Hematopoietic multipotent progenitor cell (in vitro differentiated cells): ENCODE data around the gene SGSM2. TPM values are rescaled to one million over a fixed set of nuclear protein-coding genes. Genes with fewer than 3 reads are reported as not detected.

Experiments
- DNase-seq, 3 donors: peaks; one replicate each; pipeline ENCODE4 v3.0.0-alpha.2; 2011 to 2015; ENCODE audit warnings: low read depth in 2 of 3, low spot score in 2 of 3
- total RNA-seq: library from RNA; depleted of rRNA; stranded (reverse); fragments of >200 nt; gene quantifications from one replicate; pipeline ENCODE4 v1.2.3, GENCODE V29; 2012

SGSM2 gene
- total RNA-seq, 1 donor, result 72.2 TPM

DNA sequence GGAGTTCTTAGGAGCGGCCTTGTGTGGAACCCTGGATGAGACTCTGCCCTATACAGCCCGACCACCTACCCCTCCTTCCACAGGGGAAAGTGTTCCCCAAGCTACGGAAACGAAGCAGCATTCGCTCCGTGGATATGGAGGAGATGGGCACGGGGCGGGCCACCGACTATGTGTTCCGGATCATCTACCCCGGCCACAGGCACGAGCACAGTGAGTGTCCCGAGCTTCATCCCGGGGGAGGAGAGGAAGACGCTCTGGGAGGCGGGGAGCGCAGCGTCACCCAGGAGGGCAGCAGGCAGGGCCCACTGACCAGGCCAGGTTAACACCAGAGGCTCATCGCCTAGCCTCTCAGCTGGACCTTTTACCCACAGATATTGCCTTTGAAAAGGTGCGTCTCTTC lies 27.8 kb downstream of the SGSM2 start:
- no peak for DNase-seq

DNA sequence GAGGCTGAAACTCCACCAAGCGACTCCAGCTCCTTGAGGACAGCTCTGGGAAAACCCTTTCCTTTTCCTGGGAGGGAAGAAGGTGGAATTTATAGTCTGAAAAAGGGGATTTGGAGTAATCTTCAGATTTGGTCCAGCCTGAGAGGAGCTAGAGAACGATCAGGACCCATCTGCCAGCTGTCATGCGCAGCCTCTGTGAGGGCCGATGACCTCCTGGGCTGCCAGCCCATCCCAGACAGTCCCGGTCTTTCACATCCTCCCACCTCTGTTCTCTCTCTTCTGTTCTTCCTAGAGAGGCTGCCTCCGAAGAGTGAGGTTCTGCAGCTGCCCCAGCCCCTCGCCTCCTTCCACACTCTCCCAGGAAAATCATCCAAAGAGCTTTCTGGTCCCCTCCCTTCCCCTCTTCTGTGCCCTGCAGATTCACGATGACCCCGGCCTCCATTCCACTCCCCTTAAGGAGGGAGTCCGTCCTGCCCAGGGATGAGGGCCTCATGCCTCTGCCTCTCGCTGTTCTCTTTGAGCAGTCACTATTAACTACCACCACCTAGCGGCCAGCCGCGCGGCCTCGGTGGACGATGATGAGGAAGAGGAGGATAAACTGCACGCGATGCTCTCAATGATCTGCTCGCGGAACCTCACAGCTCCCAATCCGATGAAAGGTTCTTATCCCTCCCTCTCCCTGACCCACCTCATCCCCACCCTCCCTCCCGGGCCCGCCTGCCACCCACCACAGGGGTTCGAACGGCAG lies 29.6 kb downstream of the SGSM2 start:
- DNase-seq, result no peak

DNA sequence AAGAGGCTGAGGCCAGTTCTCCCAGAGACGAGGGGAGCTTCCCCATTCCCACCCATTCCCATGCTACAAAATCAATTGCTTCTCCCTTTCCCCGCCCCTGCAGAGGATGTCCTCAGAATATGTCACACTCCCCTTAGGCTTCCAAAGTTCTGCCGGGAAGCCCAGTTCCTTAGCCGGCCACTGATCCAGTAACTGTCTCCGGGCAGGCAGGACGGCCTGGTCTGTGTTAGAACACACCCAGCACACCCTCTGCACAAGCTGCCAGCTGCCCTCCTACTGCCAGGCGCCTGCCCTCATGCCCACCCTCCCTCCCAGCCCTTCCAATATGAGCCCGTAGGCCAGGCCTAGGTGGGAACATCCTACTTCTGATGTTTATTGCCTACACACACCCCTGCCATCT lies 31.1 kb downstream of the SGSM2 start:
- no peak for DNase-seq

DNA sequence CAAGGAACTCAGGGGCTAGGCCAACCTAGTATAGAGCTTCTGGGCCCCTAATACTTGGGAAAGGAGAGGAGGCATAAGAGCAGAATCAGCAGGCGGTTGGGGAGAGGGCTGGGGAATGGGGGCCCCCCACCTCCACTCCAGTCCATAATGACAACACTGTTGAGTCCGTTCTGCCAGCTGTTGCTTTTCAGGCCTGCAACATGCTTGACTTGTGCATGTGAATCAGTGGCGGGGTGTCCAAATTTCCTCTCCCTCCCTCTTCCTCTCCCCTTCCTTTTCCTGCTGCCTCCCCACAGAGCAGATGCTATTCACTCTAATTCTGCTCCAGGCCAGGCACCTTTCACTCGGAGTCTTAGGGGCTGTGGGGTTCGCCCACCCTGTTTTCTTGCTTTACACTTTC lies 31.7 kb downstream of the SGSM2 start:
- no peak for DNase-seq

DNA sequence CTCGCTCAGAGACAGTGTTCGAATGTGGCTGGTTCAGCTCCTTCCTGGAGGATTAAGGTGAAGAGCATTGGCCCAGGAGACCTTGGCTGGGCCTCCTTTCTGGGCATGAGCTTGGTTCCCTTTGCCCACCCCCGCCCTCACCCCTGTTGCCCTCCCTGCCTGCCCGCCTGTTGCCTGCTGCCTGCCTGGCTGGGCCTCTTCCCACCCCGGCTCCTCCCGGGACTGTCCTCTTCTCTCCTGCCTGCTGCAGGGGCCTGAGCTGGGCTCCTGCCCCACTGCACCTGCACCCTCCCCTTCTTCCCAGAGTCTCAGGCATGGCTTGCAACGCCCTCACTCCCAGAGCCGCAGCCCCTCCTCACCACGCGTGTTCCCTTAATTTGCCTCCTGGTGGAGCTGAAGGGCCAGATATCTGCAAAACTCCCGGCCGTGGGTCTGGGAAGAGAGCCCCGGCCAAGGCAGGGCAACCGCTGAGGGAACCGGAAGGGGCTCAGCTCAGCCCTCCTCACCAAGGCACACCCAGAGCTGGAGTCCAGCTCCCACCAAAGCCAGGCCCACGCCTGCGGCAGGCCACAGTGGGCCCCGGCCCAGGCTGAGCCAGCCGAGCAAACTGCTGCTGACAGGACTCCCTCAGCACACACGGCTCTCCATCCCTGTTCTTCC lies 32.4 kb downstream of the SGSM2 start:
- no peak for DNase-seq

DNA sequence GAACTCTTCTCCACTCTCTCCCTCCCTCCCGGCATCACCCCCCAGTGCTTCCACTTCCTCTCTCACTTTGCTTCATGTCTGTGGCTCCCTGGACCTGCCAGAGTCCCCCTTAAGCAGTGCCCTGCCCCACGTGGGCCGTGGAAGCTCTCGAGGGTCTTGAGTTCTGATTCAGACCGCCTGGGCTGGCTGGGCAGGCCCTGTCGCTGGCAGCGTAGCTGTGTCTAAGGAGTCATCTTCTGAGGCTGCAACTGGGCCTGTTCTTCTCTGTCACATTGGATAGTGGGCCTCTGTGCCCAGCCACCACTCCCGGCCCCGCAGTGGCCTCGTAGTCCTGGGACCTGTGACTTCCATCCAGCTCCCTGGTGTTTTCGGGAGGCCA lies 32.9 kb downstream of the SGSM2 start:
- no peak for DNase-seq

DNA sequence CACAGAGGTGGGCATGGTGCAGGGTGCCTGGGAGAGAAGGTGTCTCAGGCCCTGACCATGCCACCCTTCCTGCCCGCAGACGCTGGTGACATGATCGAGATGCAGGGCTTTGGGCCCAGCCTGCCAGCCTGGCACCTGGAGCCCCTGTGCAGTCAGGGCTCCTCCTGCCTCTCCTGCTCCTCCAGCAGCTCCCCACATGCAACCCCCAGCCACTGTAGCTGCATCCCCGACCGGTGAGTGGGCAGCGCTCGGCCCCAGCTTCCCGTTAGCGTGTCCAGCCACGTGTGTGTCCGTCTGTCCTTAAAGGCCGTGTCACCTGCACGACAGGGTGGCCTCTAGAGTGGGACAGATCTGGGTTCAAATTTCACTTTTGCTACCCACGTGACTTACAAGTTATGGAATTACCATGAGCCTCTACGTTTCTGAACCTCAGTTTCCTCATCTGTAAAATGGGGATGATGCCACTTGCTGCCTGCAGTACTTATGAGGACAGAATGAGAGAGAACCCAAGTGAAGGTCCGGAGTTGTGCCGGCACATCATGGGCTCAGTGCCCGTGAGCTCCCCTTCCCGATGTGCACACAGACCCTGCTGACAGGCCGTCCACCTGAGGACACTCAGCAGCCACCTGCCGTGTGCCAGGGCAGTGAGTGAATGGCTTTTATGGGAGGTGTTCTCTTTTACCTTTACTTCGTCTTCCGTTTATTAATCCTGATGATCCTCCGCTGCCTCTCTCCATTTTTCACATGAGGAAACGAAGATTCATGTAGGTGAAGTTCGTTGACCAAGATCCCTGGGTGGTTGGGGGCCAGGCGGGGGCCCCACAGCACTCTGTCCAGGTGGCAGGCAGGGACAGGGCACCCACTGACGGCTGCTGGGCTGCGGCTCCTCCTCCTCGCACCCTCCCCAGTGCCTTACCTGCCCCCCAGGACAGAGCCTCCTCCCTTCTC lies 34.2 kb downstream of the SGSM2 start:
- no peak for DNase-seq

DNA sequence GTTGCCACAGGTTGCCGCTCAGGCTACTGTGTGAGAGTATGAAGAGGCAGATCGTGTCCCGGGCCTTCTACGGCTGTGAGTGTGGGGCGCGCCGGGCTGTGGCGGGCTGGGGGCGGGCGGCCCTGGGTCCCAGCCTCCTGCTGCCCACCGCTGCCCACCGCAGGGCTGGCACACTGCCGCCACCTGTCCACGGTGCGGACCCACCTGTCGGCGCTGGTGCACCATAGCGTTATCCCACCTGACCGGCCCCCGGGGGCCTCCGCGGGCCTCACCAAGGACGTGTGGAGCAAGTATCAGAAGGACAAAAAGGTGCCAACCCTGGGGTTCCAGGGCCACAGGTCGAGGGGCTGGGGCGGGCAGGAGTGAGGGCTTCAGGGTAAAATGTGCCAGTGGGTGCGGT lies 34.9 kb downstream of the SGSM2 start:
- no peak for DNase-seq

DNA sequence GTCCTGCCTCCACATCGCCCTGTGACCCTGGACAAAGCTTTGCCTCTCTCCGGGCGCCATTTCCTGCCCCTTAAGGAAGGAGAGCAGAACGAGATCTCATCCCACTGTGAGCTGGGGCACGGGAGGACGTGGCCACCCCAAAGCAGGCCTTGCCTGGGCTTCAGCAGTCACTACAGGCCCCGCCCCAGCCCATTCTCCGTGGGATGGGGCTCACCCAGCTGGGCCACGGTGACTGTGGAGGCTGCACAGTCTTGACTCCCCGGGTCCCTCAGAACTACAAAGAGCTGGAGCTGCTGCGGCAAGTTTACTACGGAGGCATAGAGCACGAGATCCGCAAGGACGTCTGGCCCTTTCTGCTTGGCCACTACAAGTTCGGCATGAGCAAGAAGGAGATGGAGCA lies 35.4 kb downstream of the SGSM2 start:
- no peak for DNase-seq

DNA sequence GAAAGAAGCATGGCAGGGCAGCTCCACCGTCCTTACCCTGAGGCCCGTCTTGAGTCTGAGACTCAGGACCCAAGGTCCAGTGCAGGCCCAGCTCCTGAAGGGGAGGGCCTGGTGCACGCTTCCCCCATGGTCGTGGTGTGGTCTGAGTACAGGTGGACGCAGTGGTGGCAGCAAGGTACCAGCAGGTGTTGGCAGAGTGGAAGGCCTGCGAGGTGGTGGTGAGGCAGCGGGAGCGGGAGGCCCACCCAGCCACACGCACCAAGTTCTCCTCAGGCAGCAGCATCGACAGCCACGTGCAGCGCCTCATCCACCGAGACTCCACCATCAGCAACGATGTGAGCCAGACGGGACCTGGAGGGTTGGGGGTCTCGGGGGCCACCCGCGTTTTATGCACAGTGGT lies 35.9 kb downstream of the SGSM2 start:
- no peak for DNase-seq

DNA sequence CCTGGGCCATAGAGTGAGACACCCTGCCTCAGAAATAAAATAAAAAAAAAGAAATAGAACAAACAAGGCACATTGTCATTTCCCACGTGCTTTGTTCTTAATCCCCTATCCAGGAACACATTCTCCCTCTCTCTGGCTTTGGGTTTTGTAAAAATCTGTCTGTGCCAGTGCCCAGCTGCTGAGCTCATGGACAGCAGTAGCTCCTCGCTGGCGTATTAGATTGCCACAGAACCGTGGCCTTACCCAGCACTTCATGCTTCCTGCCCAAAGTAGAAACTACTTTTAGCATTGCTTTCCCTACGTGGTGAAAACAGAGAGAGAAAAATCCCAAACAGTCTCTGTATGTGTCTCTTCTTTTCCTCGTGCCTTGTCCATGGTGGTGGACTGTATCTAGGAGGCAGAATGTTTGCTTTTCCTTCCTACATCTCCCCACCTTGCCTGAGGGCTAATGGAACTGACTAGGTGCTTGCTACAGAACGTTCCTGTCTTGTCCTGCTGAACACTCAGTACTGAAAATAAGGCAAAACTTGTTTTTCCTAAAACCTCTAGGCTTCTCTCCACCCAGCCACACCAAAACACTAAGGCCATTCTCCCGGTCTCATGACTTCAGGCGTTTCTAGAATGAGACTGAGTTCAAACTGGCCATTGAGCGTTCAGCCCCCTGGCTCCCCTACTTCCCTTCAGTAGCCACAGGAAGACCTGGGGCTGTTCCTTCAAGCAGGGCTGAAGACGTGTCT lies 37.4 kb downstream of the SGSM2 start:
- DNase-seq, result no peak

DNA sequence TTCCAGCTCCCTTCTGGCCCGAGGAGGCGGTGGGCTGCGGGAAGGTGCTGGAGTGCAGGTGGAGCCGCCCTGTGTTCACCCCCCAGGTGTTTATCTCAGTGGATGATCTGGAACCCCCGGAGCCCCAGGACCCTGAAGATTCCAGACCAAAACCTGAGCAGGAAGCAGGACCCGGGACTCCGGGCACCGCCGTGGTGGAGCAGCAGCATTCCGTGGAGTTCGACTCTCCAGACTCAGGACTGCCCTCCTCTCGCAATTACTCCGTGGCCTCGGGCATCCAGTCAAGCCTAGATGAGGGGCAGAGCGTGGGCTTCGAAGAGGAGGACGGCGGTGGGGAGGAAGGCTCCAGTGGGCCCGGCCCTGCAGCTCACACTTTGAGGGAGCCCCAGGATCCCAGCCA lies 38.1 kb downstream of the SGSM2 start:
- DNase-seq, result no peak

DNA sequence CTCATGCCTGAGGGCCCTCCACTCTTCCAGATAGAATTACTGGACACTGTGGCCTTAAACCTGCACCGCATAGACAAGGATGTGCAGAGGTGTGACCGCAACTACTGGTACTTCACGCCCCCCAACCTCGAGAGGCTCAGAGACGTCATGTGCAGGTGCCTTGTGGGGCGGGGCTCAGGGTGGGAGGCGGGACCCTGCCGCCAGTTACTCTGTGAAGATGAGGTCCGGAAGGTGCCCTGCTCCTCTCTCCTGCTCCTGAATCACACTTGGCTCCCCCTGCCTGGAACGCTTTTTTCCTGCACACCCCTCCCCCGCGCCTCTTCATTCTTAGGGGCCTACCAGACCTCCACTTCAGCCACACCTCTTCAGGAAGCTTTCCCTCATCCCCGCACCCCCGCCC lies 38.8 kb downstream of the SGSM2 start:
- no peak for DNase-seq

DNA sequence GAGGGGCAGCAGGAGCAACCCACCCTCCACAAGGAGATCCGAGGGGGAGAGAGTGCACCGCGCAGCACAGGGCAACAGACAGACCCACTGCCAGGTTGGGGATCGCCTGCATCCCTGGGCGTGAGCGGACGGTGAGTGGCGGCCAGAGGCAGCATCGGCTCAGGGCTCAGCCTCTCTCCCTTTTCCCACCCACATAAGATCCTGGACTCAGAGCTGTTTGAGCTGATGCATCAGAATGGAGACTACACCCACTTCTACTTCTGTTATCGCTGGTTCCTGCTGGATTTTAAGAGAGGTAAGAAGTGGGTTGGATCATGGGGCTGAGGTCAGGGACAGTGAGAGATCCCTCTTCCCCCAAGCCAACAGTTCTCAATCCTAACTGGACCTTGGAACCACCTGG lies 40.4 kb downstream of the SGSM2 start:
- no peak for DNase-seq

DNA sequence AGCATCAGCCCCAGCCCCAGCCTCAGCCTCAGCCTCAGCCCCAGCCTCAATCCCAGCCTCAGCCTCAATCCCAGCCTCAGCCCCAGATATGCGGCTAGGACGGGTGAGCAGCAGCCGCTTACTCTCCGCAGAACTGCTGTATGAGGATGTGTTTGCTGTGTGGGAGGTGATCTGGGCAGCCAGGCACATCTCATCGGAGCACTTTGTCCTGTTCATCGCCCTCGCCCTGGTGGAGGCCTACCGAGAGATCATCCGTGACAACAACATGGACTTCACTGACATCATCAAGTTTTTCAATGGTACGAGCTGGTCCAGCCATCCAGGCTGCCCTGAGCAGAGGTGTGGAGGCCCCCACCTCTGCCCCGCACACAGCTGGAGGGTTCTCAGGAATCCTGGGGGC lies 41.6 kb downstream of the SGSM2 start:
- no peak for DNase-seq

DNA sequence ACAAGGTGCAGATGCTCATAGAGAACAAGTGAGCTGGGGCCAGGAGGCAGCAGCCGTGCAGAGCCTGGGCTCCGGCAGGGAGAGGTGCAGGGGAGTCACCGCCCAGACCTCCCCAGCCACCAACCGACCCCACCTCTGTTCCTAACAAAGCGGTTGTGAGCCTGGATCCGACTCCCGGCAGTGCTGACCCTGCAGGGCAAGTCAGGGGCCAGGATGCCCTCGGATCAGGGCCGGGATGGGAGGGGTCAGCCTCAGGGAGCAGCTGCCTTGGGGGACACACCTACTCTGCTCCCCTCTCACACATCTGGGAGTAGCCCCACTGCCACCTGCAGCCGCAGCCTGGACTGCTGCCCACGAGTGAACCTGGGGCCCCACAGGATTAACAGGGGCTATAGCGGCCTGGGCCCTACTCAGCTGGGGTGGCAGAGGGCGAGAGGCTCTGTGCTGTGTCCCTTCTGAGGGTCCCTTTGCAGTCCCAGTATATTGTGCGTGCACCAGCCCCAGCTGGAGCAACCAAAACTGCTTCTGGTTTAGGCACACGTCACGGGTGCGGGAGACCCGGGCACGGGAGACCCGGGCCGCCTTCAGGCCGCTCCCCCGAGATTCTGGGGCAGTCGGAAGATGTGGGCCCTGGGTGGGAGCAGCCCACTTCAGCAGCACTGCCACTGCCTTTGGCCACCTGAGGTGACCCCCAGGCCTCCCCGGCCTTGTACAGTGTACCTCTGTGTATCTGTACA lies 42.4 kb downstream of the SGSM2 start:
- DNase-seq, result no peak

DNA sequence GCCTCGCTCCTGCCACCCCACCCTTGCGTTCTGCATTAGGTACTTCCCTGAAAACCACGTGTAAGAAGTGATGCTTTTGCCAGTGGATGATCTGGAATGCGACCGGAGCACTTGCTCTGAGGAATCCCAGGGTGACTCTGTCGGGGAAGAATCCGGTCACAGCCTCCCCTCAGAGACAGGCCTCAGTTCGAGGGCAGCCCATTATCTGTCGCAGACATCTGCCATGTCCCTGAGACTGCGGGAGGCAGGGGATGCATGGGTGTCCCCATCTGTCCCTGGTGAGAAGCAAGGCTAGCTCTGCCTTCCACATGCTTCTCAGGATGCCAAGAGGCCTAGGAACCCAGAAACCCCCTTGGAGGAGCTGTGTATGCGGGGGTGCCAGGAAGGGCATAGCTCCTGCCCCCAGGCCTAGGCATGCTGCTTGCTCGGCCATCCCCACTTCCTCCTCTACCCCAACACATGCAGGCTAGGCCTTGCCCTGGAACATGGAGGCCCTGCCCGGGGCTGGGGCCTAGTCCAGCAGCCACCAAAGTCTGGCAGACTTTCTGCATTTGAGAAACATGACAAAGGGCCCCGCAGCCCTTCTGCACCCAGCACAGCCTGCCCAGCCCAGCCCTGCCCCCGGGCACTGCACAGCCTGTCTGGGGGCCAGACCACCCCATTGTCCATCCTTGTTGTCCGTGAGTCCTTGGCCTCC lies 43.1 kb downstream of the SGSM2 start:
- DNase-seq, result no peak

DNA sequence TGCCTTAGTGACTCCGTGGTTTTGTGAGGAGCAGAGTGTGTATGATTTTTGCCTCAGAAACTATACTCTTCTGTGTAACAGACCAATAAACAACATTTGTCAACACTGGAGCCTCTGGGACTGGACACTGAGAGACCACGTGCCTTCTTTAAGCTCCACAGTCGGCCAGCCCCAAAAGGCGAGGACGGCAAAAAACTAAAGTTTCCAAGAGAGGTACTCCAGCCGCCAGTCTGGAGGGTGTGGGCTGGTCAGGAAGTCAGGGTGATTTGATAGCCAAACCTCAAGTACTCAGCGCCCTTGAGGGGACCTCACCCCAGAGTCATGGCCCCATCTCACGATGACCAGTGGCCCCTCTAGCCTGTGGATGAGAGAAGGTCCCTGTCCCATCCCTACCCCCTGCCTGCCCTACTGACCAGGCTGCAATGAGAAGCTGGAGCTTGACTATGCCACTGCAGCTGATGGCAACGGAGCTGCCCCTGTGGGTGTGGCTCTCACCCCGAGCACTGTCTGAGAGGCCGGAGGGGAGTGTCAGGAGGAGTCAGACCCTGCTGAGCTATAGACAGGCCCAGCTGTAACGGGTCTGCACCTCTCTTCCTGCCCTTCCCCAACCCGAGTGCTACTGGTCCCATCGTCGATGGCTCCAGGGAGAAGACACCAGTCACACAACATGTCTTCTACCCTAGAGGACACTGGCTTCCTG lies 43.8 kb downstream of the SGSM2 start:
- DNase-seq, result no peak

DNA sequence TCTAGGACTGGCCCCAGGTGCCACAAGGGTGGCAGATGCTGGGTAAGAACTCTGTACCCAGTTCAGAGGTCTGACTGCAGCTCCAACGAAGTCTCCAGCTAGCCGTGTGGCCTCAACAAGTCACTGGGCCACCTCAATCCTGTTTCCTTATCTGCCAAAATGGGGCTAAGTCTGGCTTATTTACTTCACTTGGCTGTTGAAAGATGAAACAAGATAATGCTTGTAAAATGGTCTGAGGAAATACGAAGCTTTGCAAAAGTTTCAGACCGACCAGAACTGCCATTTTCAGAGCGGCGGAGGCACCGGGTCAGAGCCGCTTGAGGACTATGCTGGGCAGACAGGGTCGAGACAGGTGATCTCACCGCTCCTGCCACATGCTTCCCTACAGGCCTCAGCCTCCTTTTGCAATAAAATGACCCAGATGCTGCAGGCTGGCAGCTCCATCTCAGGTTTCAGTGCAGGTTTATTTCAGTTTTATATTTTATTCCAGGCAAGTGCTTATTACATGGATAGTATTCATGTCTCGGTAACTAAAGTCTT lies 46.4 kb downstream of the SGSM2 start:
- no peak for DNase-seq
